Measurements from ENCODE around the gene SMIM44. TPM values are rescaled to one million over a fixed set of nuclear protein-coding genes. Genes with fewer than 3 reads are reported as not detected.

The SMIM44 gene
- total RNA-seq, 4 donors from 2014 or later: not detected

- peaks cover 35% of the 10 kb centered on the region for H3K4me1 ChIP-seq
- WGBS: 43% methylated on average over 1 of the region's 3 CpGs
- TF ChIP-seq EP300 (IDR thresholded peaks at IDR 0.05) (no peak), POLR2AphosphoS5 (IDR thresholded peaks at IDR 0.05) (no peak), CTCF (IDR thresholded peaks at IDR 0.05) (no peak), POLR2A (IDR thresholded peaks at IDR 0.05) (no peak)
- H3K27me3 ChIP-seq: no peaks in the 10 kb centered on the region
- DNase-seq (ENCODE audit: low spot score in 2 of 2): no peak
- no peak overlapping the region for H3K27ac ChIP-seq
- H3K4me3 ChIP-seq: no peak overlapping the region
- peaks cover 14% of the 10 kb centered on the region for H3K36me3 ChIP-seq
- no peaks in the 10 kb centered on the region for H3K9me3 ChIP-seq
Observed at GRCh38 chr19:3468211-3468610, 15.0 kb downstream of the SMIM44 start.

GRCh38 chr19:3467437-3468198 is 15.6 kb downstream of the SMIM44 start:
- Histone ChIP-seq H3K36me3 (peaks cover 20% of the 10 kb centered on the region), H3K9me3 (no peaks in the 10 kb centered on the region), H3K4me1 (peaks cover 34% of the 10 kb centered on the region), H3K27me3 (no peaks in the 10 kb centered on the region), H3K4me3 (no peak overlapping the region), H3K27ac (no peak overlapping the region)
- 94% methylated on average over 7 of the region's 10 CpGs for WGBS
- no peak for DNase-seq (ENCODE audit: low spot score in 2 of 2)
- no peak for TF ChIP-seq EP300 (IDR thresholded peaks at IDR 0.05)
- TF ChIP-seq CTCF (IDR thresholded peaks at IDR 0.05): no peak
- TF ChIP-seq POLR2A (IDR thresholded peaks at IDR 0.05): no peak
- no peak for TF ChIP-seq POLR2AphosphoS5 (IDR thresholded peaks at IDR 0.05)

DNA sequence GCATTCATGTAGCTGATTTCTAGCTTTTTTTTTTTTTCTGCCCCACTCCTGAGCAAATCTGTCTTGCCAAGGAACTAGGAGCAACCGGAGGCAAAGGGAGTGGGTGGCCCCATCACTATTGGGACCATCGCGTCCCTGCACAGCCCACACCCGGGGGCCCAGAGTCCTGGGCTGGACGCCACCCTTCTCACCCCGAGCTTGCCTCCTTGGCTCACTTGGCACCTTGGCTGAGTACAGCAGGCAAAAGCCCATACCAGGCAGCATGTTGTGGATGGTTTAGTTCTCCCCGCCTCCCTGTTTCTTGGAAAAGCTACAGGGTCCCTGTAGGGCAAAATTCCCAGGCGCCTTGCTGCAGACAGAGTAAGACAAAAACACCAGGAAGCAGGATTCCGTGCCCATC is 16.6 kb downstream of the SMIM44 start:
- WGBS: 36% methylated on average over 9 of the region's 9 CpGs
- TF ChIP-seq EP300 (IDR thresholded peaks at IDR 0.05): no peak
- TF ChIP-seq CTCF (IDR thresholded peaks at IDR 0.05): no peak
- no peak for TF ChIP-seq POLR2A (IDR thresholded peaks at IDR 0.05)
- no peak for TF ChIP-seq POLR2AphosphoS5 (IDR thresholded peaks at IDR 0.05)
- no peaks in the 10 kb centered on the region for H3K9me3 ChIP-seq
- H3K36me3 ChIP-seq: peaks cover 25% of the 10 kb centered on the region
- no peaks in the 10 kb centered on the region for H3K27me3 ChIP-seq
- H3K4me3 ChIP-seq: no peak overlapping the region
- no peak overlapping the region for H3K27ac ChIP-seq
- H3K4me1 ChIP-seq: peaks cover 26% of the 10 kb centered on the region
- no peak for DNase-seq (ENCODE audit: low spot score in 2 of 2)

GRCh38 chr19:3465552-3465951 is 17.7 kb downstream of the SMIM44 start:
- Histone ChIP-seq H3K9me3 (no peaks in the 10 kb centered on the region), H3K27me3 (no peaks in the 10 kb centered on the region), H3K4me1 (peaks cover 26% of the 10 kb centered on the region), H3K36me3 (peaks cover 29% of the 10 kb centered on the region), H3K27ac (no peak overlapping the region), H3K4me3 (no peak overlapping the region)
- no peak for DNase-seq (ENCODE audit: low spot score in 2 of 2)
- no peak for TF ChIP-seq POLR2A (IDR thresholded peaks at IDR 0.05)
- TF ChIP-seq POLR2AphosphoS5 (IDR thresholded peaks at IDR 0.05): no peak
- TF ChIP-seq EP300 (IDR thresholded peaks at IDR 0.05): no peak
- no peak for TF ChIP-seq CTCF (IDR thresholded peaks at IDR 0.05)
- WGBS: 79% methylated on average over 7 of the region's 7 CpGs

DNA sequence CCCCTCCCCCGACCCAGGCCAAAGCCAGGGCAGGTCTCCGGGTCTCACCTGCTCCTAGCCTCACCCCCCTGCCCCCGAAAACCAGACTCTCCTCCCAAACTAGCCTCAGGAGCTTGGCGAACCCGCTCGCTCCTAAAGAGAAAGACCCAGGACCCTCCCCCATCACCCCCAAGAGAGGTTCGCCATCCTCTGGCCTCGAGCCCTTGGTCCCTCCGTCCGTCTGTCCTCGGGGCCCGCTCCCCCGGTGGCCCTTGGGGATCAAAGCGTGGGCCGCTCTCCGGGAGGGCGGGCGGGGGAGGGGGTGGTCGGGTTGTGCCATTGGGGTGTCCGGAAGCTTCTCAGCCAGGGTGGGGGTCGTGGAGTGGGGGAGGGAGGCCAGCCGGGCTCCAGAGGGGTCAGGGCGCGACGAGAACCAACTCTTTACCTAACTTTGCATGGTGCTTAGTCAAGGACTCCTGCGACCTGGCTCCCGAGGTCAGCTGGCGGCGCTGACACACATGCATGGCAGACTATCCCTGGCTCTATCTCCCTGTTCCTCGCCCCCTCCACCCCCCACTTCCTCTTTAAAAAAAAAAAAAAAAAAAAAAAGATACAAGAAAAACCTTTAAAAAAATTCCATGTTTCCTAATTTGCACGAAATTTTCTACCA is 18.5 kb downstream of the SMIM44 start:
- Histone ChIP-seq H3K36me3 (peaks cover 29% of the 10 kb centered on the region), H3K9me3 (no peaks in the 10 kb centered on the region), H3K4me1 (peaks cover 29% of the 10 kb centered on the region), H3K27me3 (no peaks in the 10 kb centered on the region), H3K27ac (no peak overlapping the region), H3K4me3 (no peak overlapping the region)
- no peak for DNase-seq (ENCODE audit: low spot score in 2 of 2)
- no peak for TF ChIP-seq POLR2AphosphoS5 (IDR thresholded peaks at IDR 0.05)
- no peak for TF ChIP-seq CTCF (IDR thresholded peaks at IDR 0.05)
- no peak for TF ChIP-seq EP300 (IDR thresholded peaks at IDR 0.05)
- TF ChIP-seq POLR2A (IDR thresholded peaks at IDR 0.05): no peak
- 77% methylated on average over 12 of the region's 31 CpGs for WGBS
